GM23248 (cell line): Measurements from ENCODE around the gene IGF2BP2. TPM values are rescaled to one million over a fixed set of nuclear protein-coding genes. Genes with fewer than 3 reads are reported as not detected.

ENCODE experiments used
- DNase-seq: peaks from one replicate; pipeline ENCODE4 v3.0.0-alpha.2; 2015
- H2AFZ ChIP-seq: fragments of 200-600 bp; sonication (generic); 2 replicates; pipeline ENCODE4 v1.6.1; 2016; ENCODE audit warnings: antibody characterized with exemption
- H3F3A ChIP-seq: fragments of 200-600 bp; sonication (generic); 2 replicates; pipeline ENCODE4 v1.6.1; 2016; ENCODE audit warnings: mild to moderate bottlenecking, antibody characterized with exemption, mixed run types; ENCODE audit not compliant: insufficient read depth
- H3K27ac ChIP-seq: fragments of 200-600 bp; sonication (generic); 2 replicates; pipeline ENCODE4 v1.5.1; 2016; ENCODE audit warnings: mild to moderate bottlenecking
- H3K27me3 ChIP-seq: fragments of 200-600 bp; sonication (generic); replicated peaks from 2 replicates; pipeline ENCODE4 v1.6.1; 2016; ENCODE audit warnings: mild to moderate bottlenecking; ENCODE audit not compliant: insufficient read depth
- H3K36me3 ChIP-seq: fragments of 200-600 bp; sonication (generic); 2 replicates; pipeline ENCODE4 v1.6.1; 2016; ENCODE audit warnings: low read depth, mild to moderate bottlenecking
- H3K4me1 ChIP-seq: fragments of 200-600 bp; sonication (generic); 2 replicates; pipeline ENCODE4 v1.6.1; 2016; ENCODE audit warnings: mild to moderate bottlenecking; ENCODE audit not compliant: insufficient read depth
- H3K4me2 ChIP-seq: fragments of 200-600 bp; sonication (generic); one replicate; pipeline ENCODE4 v1.6.1; 2016; ENCODE audit warnings: mild to moderate bottlenecking; ENCODE audit not compliant: unreplicated experiment
- H3K4me3 ChIP-seq: fragments of 200-600 bp; sonication (generic); 2 replicates; pipeline ENCODE4 v1.5.1; 2016; ENCODE audit warnings: mild to moderate bottlenecking
- H3K79me2 ChIP-seq: fragments of 200-600 bp; sonication (generic); 2 replicates; pipeline ENCODE4 v1.6.1; 2016; ENCODE audit warnings: mild to moderate bottlenecking; ENCODE audit not compliant: insufficient read depth
- H3K9ac ChIP-seq: fragments of 200-600 bp; sonication (generic); 2 replicates; pipeline ENCODE4 v1.6.1; 2016; ENCODE audit warnings: mild to moderate bottlenecking
- H3K9me2 ChIP-seq: fragments of 200-600 bp; sonication (generic); 2 replicates; pipeline ENCODE4 v1.6.1; 2016; ENCODE audit warnings: mixed run types, mild to moderate bottlenecking, moderate library complexity; ENCODE audit not compliant: insufficient read depth
- H3K9me3 ChIP-seq: fragments of 200-600 bp; sonication (generic); one replicate; pipeline ENCODE4 v1.6.1; 2017; ENCODE audit warnings: low read depth
- H4K20me1 ChIP-seq: fragments of 200-600 bp; sonication (generic); 2 replicates; pipeline ENCODE4 v1.6.0; 2016; ENCODE audit not compliant: insufficient read depth
- EZH2 ChIP-seq: fragments of 200-600 bp; sonication (generic); IDR thresholded peaks from 2 replicates; pipeline ENCODE4 v1.6.1; 2018; ENCODE audit warnings: antibody characterized with exemption, mild to moderate bottlenecking; ENCODE audit not compliant: insufficient read depth, poor library complexity, severe bottlenecking
- EZH2phosphoT487 ChIP-seq: fragments of 200-600 bp; sonication (generic); IDR thresholded peaks from 2 replicates; pipeline ENCODE4 v1.6.1; 2018; ENCODE audit warnings: antibody characterized with exemption, moderate library complexity, mild to moderate bottlenecking, low read depth; ENCODE audit not compliant: insufficient read depth
- WGBS, 2 experiments: methylation state at CpG; one replicate each; pipeline ENCODE4 v1.1.6; 2015 to 2017; ENCODE audit warnings: low lambda C conversion rate in 2 of 2, low coverage in 1 of 2; ENCODE audit errors: missing lambda C conversion rate in 2 of 2; 5-methylcytosine and 5-hydroxymethylcytosine counted together
- in situ Hi-C: fragments of 300-500 bp; cut with MboI; formaldehyde crosslinking; loops from 2 replicates; pipeline ENCODE4 v1.15.0; 2020
- polyA plus RNA-seq: library from polyadenylated mRNA; unstranded; fragments of >200 nt; fragmentation: Nextera tagmentation; extraction: Ambion mirVana; gene quantifications from 2 replicates; pipeline ENCODE4 v1.2.1, GENCODE V29; 2016
- total RNA-seq: library from RNA; depleted of rRNA; stranded (reverse); fragments of >200 nt; shearing (Covaris generic); gene quantifications from 2 replicates; pipeline ENCODE4 v1.2.3, GENCODE V29; 2014

Gene IGF2BP2
- total and polyA plus RNA-seq, 2 experiments from 2014 or later, result 60.6 to 62.5 TPM

DNA sequence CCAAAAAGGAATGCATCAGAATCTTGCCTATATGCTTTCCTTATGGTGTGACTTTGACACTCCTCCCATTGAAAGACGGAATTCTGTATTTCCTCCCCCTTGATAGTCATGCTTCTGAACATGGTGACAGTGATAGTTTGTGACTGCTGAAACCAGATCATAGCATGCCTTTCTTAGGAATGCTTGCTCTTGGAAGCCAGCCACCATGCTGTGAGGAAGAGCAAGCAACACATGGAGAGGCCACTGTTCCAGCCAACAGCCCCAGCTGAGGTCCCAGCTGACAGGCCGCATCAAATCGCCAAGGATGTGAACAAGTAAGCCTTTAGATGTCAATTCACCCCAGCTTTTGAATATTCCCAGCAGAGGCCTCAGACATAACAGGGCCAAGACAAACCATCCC is 100.1 kb downstream of the IGF2BP2 start:
- Histone ChIP-seq H3K27ac (peak overlapping the region; percentile 27), H3F3A (peaks cover 68% of the 10 kb centered on the region), H3K79me2 (peaks cover 93% of the 10 kb centered on the region), H3K4me3 (no peak overlapping the region), H3K9me2 (no peaks in the 10 kb centered on the region), H3K9ac (no peak overlapping the region), H3K36me3 (no peaks in the 10 kb centered on the region), H3K9me3 (no peaks in the 10 kb centered on the region), H2AFZ (no peak overlapping the region), H3K4me2 (no peak overlapping the region), H3K4me1 (peaks cover 42% of the 10 kb centered on the region), H4K20me1 (no peaks in the 10 kb centered on the region), H3K27me3 (no peaks in the 10 kb centered on the region)
- WGBS, 2 experiments, result 31 to 43% methylated on average over 3 of the region's 3 CpGs
- peak; percentile 64 for DNase-seq
- no peak for TF ChIP-seq EZH2phosphoT487
- no peak for TF ChIP-seq EZH2
- in situ Hi-C loops, result no loop called here

DNA sequence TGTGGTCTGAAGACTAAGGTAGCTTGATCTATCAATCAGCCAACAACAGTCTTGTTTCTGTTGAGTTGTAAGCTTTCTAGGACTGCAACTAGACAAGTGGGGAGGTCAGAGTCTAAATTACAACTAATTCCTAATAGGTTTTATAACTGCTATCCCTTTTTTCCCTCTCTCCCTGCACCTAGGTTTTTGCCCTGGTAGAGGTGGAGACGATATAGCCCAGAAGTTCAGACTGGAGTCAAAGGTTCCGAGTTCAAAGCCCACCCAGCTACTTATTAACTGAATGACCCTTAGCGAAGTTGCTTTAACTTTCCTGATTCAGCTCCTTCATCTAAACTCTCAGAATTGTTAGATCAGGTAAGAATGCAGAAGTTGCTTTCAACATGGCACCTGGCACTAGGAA is 100.6 kb downstream of the IGF2BP2 start:
- Histone ChIP-seq H4K20me1 (no peaks in the 10 kb centered on the region), H3K9me2 (no peaks in the 10 kb centered on the region), H3K9ac (no peak overlapping the region), H3F3A (peaks cover 65% of the 10 kb centered on the region), H3K4me3 (no peak overlapping the region), H2AFZ (no peak overlapping the region), H3K36me3 (no peaks in the 10 kb centered on the region; the same call in 1 of the 2 replicates), H3K79me2 (peaks cover 95% of the 10 kb centered on the region), H3K9me3 (no peaks in the 10 kb centered on the region), H3K4me2 (no peak overlapping the region), H3K27ac (peak overlapping the region; percentile 27), H3K27me3 (no peaks in the 10 kb centered on the region), H3K4me1 (peaks cover 39% of the 10 kb centered on the region)
- DNase-seq, result no peak
- WGBS, 2 experiments, result 93 to 97% methylated on average over 3 of the region's 3 CpGs
- TF ChIP-seq EZH2phosphoT487 (no peak), EZH2 (no peak)
- in situ Hi-C loops, result no loop called here

DNA sequence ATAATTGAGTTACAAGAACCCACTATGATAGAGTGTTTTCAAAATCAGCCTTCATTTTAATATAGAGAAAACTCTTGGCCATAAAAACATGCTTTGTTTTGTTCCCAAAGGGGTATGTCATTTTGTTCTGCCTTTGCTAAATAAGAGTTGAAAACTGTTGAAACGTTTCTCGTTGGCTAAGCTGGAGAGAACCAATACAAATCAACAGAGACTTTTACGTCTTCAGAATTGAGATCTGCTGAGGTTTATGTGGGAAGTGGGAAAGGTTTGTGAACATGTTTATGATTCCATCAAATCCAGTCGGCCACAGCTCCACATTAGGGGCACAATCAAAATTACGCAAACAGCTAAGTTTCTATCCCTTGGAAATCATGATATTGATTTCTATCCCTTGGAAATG is 102.0 kb downstream of the IGF2BP2 start:
- no peak overlapping the region for H3K4me2 ChIP-seq
- no peak overlapping the region for H3K9ac ChIP-seq
- no peaks in the 10 kb centered on the region for H3K9me2 ChIP-seq
- H3K79me2 ChIP-seq, result peaks cover 100% of the 10 kb centered on the region
- H3K9me3 ChIP-seq, result no peaks in the 10 kb centered on the region
- 70 to 71% methylated on average over 5 of the region's 5 CpGs for WGBS, 2 experiments
- no peaks in the 10 kb centered on the region; the same call in 1 of the 2 replicates for H3K36me3 ChIP-seq
- TF ChIP-seq EZH2 (no peak), EZH2phosphoT487 (no peak)
- peaks cover 51% of the 10 kb centered on the region for H3F3A ChIP-seq
- H2AFZ ChIP-seq, result no peak overlapping the region
- in situ Hi-C loops, result no loop called here
- no peak overlapping the region for H3K4me3 ChIP-seq
- no peaks in the 10 kb centered on the region for H3K27me3 ChIP-seq
- H3K27ac ChIP-seq, result no peak overlapping the region
- no peak for DNase-seq
- no peaks in the 10 kb centered on the region for H4K20me1 ChIP-seq
- peaks cover 31% of the 10 kb centered on the region for H3K4me1 ChIP-seq

DNA sequence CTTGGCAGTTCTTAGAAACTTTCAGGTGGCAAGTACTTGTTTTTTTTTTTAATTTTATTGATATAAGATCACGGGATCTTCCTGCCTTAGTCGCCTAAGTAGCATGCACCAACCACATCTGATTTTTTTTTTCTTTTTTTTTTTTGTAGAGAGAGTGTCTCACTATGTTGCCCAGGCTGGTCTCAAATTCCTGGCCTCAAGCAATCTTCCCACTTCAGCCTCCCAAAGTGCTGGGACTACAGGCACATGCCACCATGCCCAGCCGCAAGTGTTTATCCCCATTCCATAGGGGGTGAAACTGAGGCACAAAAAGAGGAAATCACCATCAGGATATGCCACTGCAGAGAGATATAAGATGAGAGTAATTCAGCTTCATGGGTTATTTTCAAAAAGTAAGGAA is 102.9 kb downstream of the IGF2BP2 start:
- 98 to 100% methylated on average over 3 of the region's 3 CpGs for WGBS, 2 experiments
- H3K79me2 ChIP-seq, result peaks cover 97% of the 10 kb centered on the region
- H3K9me2 ChIP-seq, result no peaks in the 10 kb centered on the region
- H3K4me1 ChIP-seq, result peaks cover 31% of the 10 kb centered on the region
- H3K4me2 ChIP-seq, result no peak overlapping the region
- TF ChIP-seq EZH2, result no peak
- no peak for TF ChIP-seq EZH2phosphoT487
- peaks cover 51% of the 10 kb centered on the region for H3F3A ChIP-seq
- no peak for DNase-seq
- H3K36me3 ChIP-seq, result no peaks in the 10 kb centered on the region; the same call in 1 of the 2 replicates
- H3K4me3 ChIP-seq, result no peak overlapping the region
- H4K20me1 ChIP-seq, result no peaks in the 10 kb centered on the region
- H3K9ac ChIP-seq, result no peak overlapping the region
- no peak overlapping the region for H2AFZ ChIP-seq
- no peak overlapping the region for H3K27ac ChIP-seq
- H3K27me3 ChIP-seq, result no peaks in the 10 kb centered on the region
- H3K9me3 ChIP-seq, result no peaks in the 10 kb centered on the region
- in situ Hi-C loops, result no loop called here

DNA sequence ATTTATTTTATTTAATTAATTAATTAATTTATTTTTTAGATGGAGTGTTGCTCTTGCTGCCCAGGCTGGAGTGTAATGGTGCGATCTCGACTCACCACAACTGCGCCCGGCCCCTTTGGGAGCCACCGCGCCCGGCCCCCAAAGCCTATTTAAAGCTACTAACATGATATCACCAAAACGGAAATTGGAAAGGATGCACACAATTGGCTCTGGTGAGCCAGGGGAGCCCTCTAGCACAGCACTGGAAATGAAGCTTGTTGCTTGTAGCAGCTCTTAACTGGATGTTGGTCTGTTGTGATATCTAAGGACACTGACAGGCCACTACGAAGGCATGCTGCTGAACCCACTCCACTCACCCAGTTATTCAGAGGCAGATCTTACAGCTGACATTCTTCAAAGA is 104.5 kb downstream of the IGF2BP2 start:
- 97 to 100% methylated on average over 9 of the region's 9 CpGs for WGBS, 2 experiments
- no peaks in the 10 kb centered on the region for H3K9me2 ChIP-seq
- H3K4me3 ChIP-seq, result no peak overlapping the region
- TF ChIP-seq EZH2phosphoT487, result no peak
- no peak for TF ChIP-seq EZH2
- peaks cover 52% of the 10 kb centered on the region for H3F3A ChIP-seq
- H3K4me2 ChIP-seq, result no peak overlapping the region
- H2AFZ ChIP-seq, result no peak overlapping the region
- H3K9me3 ChIP-seq, result no peaks in the 10 kb centered on the region
- H3K9ac ChIP-seq, result no peak overlapping the region
- H3K27me3 ChIP-seq, result no peaks in the 10 kb centered on the region
- in situ Hi-C loops, result no loop called here
- H3K36me3 ChIP-seq, result no peaks in the 10 kb centered on the region; the same call in 1 of the 2 replicates
- H4K20me1 ChIP-seq, result no peaks in the 10 kb centered on the region
- no peak overlapping the region for H3K27ac ChIP-seq
- DNase-seq, result no peak
- peaks cover 97% of the 10 kb centered on the region for H3K79me2 ChIP-seq
- peaks cover 44% of the 10 kb centered on the region for H3K4me1 ChIP-seq
